Activated T-helper 9 cell treated with anti-CD3 and anti-CD28 coated beads, Interleukin-2, amount 50 U/mL, for 16 hours (primary cell): ENCODE data around the gene BRD1.
"Not testable (repeated sequence)": the region's sequence is repeated elsewhere in the genome, so short reads cannot be mapped to it uniquely, and the experiment has no call there.

Experiments
- DNase-seq: peaks from one replicate; pipeline ENCODE4 v3.0.0-alpha.2; 2020; ENCODE audit warnings: low read depth

BRD1 gene

DNA sequence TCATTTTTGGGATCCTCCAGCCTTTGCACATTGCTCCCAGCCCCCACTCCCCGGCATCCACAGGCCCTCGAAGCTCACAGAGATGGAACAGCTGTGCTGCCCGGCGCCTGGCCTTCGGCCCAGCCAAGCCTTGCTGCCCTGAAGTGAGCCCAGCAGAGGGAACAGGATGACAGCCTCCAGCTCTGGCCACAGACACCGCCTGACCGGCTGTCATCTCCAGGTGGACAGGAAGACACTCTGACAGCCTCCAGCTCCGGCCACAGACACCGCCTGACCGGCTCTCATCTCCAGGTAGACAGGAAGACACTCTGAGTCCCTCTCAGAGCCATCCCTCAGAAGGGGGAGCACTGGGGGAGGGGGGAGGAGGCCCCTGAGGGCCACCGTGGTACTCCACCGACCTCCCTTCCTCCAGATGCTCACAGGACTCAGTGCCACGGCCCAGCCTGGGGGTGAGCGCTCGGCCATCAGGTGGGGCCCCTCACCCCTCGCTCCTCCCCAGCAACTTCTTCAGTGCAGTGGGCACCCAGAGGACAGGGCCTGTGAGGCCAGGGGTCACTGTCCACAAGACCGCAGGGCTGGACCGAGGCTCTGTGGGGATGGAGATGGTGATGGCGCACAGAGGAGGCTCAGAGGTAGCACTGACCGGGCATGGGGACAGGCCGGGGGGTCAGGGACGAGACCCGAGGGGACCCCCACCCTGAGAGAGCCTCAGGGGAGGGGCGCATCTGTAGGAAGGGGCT is 58.6 kb downstream of the BRD1 start:
- no peak for DNase-seq

DNA sequence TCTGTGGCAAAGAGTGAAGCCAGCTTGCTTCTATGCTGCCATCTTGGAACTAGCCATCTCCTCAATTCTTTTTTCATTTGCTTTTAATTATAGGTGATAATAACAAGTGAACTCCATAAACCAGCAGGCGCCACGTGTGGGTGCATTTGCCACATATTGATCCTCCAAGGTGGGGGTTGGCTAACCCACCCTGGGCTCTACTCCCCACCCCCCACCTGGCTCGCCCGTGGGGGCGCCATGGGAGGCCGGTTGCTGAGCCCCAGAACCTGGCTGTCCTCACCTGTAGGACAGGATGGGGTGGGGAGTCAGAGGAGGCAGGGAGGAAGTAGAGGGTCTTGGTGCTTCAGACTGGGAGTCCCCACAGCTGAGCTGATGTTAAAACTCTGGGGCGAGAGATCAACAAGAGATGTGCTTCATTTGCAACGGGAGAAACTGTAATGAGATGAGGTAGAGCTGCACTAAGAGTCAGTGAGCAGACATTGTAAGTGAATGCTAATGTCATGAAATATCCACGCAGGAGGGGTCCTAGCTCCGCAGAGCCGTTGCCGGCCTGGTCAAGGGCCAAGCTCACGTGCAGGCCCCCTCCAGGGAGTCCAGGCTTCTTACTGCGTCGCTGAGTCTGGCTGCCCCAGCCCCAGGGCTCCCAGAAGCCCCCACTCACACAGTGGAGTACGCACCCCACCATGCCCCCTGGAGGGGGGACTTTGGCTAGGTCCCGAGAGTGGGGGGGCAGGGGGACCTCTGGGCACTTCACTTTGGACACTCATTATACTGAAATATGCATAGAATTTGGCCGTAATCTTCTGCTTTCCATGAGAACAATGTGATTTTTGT is 59.4 kb downstream of the BRD1 start:
- DNase-seq = no peak

DNA sequence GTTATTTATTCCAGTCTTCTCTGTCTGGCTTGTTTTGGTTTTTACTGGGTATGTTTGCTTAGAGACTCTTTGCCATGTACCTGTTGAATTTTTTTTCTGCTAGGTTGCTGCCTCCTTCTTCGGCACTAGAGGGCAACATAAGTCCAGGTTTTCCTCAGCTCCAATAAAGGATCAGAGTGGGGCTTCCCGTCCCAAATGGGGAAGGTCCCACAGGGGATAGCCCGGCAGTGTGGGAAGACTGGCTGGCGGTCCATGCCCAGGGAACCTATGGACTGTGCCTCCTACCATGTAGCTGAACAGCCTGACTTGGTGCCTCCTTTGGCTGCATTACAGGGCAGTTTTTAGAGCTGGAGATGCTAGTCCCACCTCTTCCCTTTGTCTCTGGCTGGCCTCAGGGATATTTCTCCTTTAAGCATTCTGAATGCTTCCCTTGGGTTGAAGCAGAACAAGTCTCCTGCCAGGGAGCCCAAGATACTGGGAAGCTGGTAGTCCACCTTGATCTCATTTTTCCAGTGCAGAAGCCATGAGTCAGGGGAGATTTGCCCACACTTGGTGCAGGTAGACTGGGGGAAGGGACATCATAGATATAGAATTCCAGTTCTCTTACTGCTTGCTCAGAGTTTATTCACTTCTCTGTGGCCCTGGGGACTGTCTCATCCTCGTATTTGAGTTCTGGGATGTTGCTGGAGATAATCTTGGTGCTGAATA is 60.2 kb downstream of the BRD1 start:
- DNase-seq = no peak

DNA sequence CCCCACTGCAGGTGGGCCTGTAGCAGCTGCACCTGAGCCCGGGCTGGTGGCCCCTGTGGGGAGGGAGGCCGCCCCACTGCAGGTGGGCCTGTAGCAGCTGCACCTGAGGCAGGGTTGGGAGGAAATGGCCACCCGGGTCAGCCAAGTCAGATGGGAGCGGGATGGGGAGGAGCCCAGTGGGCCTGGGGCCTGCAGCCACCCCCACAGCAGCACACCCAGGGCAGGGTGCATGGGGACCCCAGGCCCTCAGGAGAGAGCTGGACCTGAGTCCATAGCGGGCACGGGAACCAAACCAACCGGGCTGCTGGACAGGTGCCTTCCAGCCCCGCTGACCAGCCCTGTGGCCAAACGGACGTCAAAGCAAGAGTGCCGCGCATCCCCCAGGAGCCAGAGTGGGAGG is 61.7 kb downstream of the BRD1 start:
- DNase-seq = no peak

DNA sequence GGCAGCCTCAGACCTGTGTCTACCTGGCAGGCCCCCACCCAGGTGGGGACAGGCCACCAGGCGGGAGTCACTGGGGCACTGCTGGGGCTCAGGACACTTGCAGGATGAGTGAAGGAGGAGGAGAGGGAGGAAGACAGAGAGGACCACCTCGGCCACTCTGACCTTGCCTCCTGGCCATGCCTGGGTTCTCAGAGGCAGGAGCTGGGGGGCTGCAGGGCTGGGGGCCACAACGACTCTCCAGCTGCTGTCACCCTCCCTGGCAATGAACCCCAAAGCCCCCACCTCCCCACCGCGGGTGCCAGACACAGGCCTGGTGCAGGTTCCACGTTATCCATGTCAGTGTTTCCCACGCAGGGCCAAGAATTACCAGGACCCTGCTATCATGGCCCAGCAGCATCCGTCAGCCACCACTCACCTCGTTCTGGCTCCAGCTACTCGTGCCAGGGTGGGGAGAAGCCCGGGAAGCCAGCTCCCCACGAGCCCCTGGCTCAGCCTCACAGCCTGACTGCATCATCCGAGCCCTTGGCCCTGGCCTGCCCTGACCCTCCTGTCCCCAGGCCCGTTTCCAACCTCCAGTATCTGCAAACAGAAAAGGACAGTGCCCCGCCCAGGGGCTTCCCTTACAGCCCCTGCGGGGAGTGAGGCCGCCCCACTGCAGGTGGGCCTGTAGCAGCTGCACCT is 62.4 kb downstream of the BRD1 start:
- no peak for DNase-seq

DNA sequence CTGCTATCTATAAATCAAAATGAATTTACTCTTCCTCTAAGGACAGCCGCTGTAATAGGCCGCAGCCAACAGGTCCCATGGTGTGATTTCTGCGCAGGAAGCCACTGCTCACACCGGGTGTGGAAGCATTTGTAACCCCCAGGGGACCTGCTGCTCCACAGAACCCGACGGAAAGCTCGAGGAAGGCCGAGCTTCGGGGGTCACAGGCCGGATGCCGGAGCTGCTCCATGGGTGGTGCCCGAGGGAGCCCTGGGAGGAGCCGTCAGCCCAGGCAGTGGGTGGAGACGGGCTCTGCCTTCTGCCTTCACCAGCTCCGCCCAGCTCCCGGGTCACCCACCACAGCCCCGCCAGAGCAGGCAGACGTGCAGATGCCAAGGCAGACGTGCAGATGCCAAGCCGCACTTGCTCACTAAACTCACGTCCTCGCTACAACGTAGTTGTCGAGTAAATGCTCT is 63.5 kb downstream of the BRD1 start:
- DNase-seq = no peak

DNA sequence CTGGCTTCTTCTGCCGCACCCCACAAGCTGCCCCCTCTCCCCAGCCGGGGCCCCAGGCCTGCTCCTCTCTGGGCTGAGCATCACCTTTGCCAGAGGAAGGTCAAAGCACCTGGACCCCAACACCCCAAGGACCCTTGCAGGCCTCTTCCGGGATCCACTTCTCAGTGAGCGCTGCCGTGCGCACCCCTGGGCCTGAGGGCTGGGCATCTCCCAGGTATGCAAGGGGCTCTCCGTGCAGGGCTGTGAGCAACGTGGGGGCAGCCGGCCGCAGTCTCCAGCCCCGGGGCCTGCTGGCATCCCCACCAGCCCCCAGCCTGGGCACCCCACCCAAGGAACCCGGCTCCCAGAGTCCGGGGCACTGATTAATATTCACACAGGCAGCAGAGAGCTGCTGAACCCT is 64.0 kb downstream of the BRD1 start:
- DNase-seq = no peak

DNA sequence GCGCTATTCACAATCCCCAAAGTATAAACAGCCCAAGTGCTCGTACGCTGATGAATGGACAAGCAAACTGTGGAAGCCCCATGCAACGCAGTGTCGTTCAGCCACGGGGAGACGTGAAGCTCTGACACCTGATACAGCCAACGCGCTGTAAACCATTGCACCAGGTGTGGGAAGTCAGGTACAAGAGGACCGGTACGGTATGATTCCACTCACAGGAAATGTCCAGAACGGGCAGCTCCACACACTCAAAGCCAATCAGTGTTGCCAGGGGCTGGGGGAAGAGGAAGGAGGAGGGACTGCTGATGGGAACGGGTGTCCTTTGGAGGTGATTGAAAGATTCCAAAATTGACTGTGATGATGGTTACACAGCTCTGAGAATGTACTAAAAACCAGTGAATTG is 64.5 kb downstream of the BRD1 start:
- DNase-seq = no peak

DNA sequence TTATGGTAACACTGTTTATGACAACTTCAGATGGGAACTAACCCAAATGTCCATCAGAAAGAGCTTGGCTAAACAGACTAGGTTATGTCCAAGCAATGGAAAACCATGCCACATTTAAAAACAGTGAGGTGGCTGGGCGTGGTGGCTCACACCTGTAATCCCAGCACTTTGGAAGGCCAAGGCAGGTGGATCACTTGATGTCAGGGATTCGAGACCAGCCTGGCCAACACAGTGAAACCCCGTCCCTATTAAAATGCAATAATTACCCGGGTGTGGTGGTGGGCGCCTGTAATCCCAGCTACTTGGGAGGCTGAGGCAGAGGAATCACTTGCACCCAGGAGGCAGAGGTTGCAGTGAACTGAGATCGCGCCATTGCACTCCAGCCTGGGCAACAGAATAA is 65.1 kb downstream of the BRD1 start:
- not testable (repeated sequence) for DNase-seq

DNA sequence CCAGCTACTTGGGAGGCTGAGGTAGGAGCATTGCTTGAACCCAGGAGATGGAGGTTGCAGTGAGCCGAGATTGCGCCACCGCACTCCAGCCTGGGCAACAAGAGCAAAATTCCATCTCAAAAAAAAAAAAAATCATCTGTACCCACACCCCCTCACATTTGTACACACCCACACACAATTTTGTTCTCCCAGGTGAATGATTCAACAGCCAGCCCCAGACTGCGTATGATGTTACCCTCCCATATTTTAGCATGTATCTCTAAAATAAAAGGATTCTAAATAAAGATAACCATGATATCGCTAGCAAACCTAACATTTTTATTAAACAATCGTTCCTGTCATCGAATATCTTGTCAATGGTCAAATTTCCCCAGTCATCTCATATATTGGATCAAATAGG is 65.8 kb downstream of the BRD1 start:
- DNase-seq = no peak

DNA sequence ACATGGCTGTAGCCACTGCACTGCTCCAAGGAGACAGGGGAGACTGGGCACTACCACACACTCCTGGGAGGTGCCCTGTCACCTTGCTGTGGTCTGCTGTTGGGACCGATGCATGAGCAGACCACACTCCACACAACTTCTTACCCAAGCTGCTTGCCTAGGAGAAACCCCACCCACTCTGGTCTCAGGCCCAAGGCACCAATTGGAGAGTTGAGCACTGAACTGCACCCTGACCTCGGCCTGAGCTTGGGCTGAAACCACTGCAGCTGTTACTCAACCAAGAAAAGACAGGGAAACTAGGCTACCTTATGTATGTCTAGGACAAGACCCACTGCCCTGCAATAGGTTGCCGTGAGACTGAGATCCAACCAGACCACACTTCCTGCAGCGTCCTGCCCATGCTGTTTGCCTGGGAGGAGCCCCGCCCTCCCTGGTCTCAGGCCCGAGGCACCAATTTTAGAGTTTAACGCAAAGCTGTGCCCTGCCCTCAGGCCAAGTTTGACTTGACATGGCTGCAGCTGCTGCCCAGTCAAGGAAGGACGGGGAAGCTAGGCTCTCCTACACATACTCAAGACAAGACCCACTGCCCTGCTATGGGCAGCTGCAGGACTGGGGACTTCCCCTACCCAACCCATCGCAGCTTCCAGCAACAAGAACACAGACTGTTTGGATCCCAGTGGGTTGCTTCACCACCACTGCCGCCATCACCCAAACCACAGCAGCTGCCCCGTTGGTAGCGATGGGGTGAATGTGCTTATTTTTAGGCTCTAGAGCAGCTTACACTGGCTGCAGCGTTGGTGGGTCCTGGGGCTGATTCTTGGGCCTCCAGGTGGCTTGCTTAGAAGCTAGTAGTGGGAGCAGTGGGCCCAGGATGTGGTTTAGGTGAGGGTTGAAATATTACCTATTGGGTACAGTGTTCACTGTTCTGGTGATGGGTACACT is 66.8 kb downstream of the BRD1 start:
- no peak for DNase-seq

DNA sequence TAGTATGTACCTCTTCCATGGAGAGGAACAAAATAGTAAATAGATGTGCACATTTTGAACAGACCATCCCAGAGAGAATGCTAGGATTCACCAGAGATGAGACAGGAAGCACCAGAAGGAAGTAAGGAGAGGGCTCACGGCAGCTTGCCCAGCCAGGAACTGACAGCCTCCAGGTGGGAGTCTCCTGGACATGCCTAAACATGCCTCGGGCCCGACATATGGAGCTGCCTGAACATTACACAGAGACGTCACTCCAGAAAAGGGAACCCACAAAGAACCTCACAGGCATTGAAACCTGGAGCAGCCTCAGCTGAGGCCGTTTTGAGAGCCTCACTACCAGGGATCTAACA is 67.4 kb downstream of the BRD1 start:
- no peak for DNase-seq

DNA sequence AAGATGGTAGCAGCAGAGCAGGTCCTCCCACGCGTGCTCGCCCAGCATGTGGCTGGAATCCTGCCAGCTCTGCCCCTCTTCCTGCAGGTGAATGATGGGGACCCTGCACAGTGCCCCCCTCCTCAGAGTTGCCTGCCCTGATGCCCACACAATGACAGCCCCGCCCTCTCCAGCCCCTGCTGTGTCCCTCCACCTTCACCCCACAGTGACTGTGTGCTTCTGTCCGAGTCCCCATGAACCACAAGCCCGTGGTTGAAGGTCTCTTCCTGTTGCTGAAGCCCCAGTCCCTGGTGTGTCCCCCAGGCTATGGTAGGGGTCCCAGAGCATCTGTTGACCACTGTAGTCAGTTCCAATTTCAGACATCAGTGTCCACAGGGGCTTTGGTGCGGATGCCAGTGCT is 71.0 kb downstream of the BRD1 start:
- no peak for DNase-seq

DNA sequence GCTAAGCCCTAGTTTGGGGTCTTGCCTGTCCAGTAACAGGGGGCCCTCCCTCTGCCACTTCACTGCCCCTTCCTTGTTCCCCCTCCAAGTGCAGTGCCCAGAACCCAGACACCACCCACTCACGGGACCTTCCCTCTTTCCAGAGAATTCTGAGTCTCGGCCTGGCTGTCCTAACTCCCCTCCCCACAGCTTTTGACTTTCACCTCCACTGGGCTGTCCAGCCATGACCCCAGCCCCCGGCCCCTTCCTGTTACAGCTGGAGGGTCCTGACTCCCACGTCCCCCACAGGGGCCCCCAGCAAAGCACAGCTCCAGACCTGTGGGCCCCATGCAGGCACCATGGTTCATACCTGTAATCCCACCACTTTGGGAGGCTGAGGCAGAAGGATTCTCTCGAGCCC is 71.5 kb downstream of the BRD1 start:
- no peak for DNase-seq

DNA sequence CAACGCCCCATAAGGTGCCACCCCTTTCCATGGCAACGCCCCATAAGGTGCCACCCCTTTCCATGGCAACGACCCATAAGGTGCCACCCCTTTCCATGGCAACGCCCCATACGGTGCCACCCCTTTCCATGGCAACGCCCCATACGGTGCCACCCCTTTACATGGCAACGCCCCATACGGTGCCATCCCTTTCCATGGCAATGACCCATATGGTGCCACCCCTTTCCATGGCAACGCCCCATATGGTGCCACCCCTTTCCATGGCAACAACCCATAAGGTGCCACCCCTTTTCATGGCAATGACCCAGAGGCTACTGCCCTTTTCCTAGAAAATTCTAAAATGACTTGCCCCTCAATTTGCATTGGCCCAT is 72.1 kb downstream of the BRD1 start:
- DNase-seq = no peak

DNA sequence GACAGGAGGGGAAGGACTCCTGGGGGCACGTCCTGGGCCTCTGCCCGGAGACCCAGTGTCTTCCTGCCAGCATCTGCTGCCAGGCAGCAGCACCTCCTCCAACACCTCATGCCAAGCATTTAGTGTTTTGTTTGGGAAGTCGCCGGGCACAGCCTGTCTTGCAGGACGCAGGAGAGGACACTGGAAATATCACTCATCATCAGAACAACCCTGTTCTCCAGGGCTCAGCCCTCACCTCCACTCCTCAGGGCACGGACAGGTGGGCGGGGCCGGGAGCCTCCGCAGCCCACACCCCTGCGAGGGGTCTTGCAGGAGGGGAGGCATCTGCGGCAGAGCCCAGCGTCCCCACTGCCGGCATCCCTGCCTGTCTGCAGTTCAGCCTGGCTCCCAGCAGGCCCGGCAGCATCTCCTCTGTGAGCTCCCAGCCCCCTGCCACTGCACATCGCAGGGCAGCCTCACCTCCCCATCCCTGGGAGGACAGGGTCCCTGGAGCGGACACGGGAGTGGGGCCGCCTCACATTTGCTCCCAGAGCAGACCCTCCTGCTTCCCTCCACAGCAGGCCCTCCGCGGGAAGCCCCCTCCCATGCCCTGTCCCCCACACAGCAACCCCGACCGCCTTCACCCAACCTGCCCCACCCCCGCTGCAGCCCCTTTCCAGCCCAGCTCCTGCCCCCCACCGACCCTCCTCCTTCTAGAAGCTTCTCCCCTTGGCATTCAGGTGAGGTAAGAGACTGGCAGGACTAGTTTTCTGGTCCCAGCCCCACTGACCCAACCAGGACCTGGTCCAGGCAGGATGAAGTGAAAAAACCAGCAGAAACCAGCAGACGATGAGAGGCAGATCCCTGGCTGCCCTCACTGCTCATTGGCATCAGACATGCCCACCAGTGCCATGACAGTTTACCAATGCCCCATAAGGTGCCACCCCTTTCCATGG is 72.7 kb downstream of the BRD1 start:
- no peak for DNase-seq

DNA sequence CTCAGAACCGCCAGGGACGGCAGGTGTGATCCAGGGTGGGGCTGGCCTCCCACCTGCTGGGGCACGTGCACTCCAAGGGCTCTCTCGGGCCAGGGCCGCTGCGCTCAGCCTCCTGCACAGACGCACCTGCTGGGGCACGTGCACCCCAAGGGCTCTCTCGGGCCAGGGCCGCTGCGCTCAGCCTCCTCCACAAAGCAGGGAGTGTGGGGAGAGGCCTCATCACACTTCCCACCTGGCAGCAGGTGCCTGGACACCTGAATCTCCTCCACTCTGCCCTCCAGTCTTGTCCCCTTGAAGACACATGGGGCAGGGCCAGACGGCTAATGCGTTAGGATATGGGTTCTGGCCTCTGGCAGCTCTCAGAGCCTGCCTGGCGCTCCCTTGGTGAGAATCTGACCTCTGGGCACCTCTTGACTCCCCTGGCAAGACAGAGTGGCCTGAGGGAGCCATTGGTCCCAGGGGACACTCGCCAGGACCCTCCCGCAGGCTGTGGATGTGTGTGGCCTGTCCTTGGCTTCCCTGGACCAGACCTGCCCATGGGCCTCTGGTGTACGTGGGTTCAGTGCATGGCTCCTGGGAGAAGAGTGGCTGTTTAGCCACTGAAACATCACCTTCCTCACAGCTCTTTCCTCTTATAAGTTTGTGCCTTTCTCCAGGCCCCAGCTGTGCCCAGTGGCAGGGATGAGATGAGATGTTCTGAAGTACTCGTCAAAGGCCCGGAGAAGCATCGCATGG is 73.5 kb downstream of the BRD1 start:
- DNase-seq = no peak

DNA sequence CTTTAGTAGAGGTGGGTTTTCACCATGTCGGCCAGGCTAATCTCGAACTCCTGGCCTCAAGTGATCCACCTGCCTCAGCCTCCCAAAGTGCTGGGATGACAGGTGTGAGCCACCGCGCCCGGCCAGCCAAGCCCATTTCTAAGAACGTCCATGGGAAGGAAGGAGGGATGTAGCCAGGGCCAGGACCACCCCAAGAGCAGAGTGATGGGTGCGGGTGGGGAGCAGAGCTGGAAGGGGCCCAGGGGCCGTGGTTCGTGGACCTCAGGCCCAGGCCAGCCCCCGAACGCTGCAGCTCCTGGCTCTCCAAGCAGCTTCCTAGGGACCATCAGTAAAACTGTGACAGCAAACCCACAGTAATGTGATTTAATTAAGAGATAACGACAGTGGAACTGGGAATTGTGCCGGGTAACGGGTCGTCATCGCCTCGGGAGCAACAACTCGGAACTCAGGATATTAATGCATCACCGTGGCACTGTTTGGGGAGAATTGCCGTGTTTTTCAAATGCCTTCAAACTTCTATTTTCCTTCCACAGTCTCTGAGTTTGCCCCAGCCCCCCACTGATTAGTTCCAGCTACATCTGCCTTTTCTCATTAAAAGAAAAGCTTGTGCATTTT is 74.3 kb downstream of the BRD1 start:
- no peak for DNase-seq

DNA sequence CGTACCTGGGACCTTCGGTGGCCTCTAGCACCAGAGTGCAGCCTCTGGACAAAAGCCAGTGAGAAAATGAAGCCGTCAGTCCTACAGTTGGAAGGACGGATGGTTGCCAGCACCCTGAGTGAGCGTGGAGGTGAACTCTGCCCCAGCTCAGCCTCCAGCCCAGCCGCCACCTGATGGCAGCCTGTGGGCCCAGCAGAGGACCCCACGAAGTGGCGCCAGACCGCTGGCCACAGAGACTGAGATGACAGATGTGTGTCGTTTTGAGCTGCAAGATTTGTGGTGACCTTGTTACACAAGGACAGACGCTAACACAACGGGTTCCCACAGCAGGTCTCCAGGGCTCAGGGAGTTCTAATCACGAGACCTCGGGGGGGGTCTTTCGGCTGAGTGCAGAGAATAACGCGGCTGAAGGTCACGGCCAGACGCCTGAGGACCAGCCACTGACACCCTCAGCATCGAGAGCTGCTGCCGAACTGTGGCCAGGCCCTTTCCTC is 75.0 kb downstream of the BRD1 start:
- no peak for DNase-seq
